HFF-Myc (cell line): Measurements from ENCODE around the gene JPH3.

Source experiments
- DNase-seq: peaks from one replicate; pipeline ENCODE4 v3.0.0-alpha.2; 2011; ENCODE audit warnings: low read depth; ENCODE audit errors: extremely low read depth
- H3K4me3 ChIP-seq: replicated peaks from 2 replicates; pipeline ENCODE4 v1.5.1; 2011; ENCODE audit warnings: low read depth, mild to moderate bottlenecking, control low read depth, low read length
- CTCF ChIP-seq: IDR thresholded peaks from 2 replicates; pipeline ENCODE4 v1.5.1; 2012; ENCODE audit warnings: mild to moderate bottlenecking, low read depth, low read length, control low read depth; ENCODE audit errors: missing control alignments

Gene JPH3

GRCh38 chr16:87648698-87649487 is 46.6 kb downstream of the JPH3 start:
- H3K4me3 ChIP-seq, result no peak overlapping the region
- no peak for TF ChIP-seq CTCF
- DNase-seq, result no peak

- TF ChIP-seq CTCF, result no peak
- no peak overlapping the region for H3K4me3 ChIP-seq
- no peak for DNase-seq
Observed at GRCh38 chr16:87652386-87652785, 50.1 kb downstream of the JPH3 start.

GRCh38 chr16:87652799-87653198 is 50.5 kb downstream of the JPH3 start:
- no peak overlapping the region for H3K4me3 ChIP-seq
- TF ChIP-seq CTCF, result no peak
- DNase-seq, result no peak

- peak; percentile 42 for TF ChIP-seq CTCF
- no peak overlapping the region for H3K4me3 ChIP-seq
- DNase-seq, result no peak
Observed at GRCh38 chr16:87653234-87653633, 50.9 kb downstream of the JPH3 start.

- no peak for DNase-seq
- no peak overlapping the region for H3K4me3 ChIP-seq
- no peak for TF ChIP-seq CTCF
Observed at GRCh38 chr16:87654826-87655225, 52.5 kb downstream of the JPH3 start.

GRCh38 chr16:87656328-87656727 is 54.0 kb downstream of the JPH3 start:
- no peak for TF ChIP-seq CTCF
- no peak overlapping the region for H3K4me3 ChIP-seq
- no peak for DNase-seq
